ENCODE measurements around the gene ACER3.

The ACER3 gene

GRCh38 chr11:77074205-77074604 lies 213.5 kb downstream of the ACER3 start:
- no peak for DNase-seq (ENCODE audit: low read depth in 2 of 2)

- DNase-seq (ENCODE audit: low read depth in 2 of 2), result no peak
Measured at GRCh38 chr11:77074626-77075221, 214.0 kb downstream of the ACER3 start.

DNA sequence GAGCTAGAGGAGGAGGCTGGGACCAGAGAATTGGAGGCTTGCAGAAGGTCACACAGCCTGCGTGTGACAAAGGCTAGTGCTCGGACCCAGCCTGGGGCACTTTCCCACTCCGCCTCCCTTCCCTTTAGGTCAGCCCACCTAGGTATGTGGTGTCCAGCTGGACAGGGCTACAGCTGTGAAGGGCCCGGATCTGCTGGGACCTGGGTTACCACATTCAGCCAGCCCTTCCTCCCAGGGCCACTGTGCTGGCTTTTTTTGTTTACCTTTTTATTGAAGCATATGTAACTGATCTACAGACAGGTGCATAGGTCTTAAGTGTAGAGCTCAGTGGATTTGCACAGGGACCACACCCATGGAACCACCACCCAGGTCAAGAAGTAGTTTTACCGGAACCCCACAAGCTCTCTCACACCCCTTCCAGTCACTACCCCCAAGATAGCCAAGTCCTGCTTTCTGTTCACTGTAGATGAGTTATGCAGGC lies 214.7 kb downstream of the ACER3 start:
- DNase-seq (ENCODE audit: low read depth in 2 of 2), result no peak

All from stimulated activated CD8-positive, alpha-beta memory T cell treated with anti-CD3 and anti-CD28 coated beads, Interleukin-15, amount 100 ng/mL, for 4 hours (primary cell).